Stomach (tissue), 4 donors: ENCODE measurements around the gene TRIP13.

Source experiments
- EP300 ChIP-seq: sonication (generic); formaldehyde crosslinking; IDR thresholded peaks from one replicate; pipeline ENCODE4 v1.6.1; 2017; ENCODE audit warnings: antibody characterized with exemption
- POLR2A ChIP-seq, 4 donors: fragments of 450-650 bp; IDR thresholded peaks; one replicate each; pipeline ENCODE4 v1.6.1; 2016; ENCODE audit warnings: antibody characterized with exemption in 4 of 4, control low read depth in 2 of 4, mild to moderate bottlenecking in 1 of 4, moderate library complexity in 1 of 4
- POLR2AphosphoS5 ChIP-seq, 3 donors: sonication (generic); formaldehyde crosslinking; IDR thresholded peaks; one replicate each; pipeline ENCODE4 v1.6.1; 2016; ENCODE audit warnings: antibody characterized with exemption in 3 of 3
- TF ChIP-seq, protein P1 (sequence below), 7 experiments: fragments of 450-650 bp in 4 of 7; fragments of 200-600 bp in 3 of 7; sonication (generic) in 3 of 7; IDR thresholded peaks; one replicate each; pipeline ENCODE4 v1.5.1; 2016 to 2019; ENCODE audit warnings: antibody characterized with exemption in 7 of 7, control low read depth in 2 of 7, mild to moderate bottlenecking in 1 of 7

- TF ChIP-seq, protein P1, sequence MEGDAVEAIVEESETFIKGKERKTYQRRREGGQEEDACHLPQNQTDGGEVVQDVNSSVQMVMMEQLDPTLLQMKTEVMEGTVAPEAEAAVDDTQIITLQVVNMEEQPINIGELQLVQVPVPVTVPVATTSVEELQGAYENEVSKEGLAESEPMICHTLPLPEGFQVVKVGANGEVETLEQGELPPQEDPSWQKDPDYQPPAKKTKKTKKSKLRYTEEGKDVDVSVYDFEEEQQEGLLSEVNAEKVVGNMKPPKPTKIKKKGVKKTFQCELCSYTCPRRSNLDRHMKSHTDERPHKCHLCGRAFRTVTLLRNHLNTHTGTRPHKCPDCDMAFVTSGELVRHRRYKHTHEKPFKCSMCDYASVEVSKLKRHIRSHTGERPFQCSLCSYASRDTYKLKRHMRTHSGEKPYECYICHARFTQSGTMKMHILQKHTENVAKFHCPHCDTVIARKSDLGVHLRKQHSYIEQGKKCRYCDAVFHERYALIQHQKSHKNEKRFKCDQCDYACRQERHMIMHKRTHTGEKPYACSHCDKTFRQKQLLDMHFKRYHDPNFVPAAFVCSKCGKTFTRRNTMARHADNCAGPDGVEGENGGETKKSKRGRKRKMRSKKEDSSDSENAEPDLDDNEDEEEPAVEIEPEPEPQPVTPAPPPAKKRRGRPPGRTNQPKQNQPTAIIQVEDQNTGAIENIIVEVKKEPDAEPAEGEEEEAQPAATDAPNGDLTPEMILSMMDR (IDR thresholded peaks at IDR 0.05): no peak
- TF ChIP-seq POLR2A (IDR thresholded peaks at IDR 0.05) (no peak), POLR2AphosphoS5 (IDR thresholded peaks at IDR 0.05) (no peak), EP300 (no peak)
These were observed 30.1 kb upstream of the TRIP13 start for GRCh38 chr5:862367-863243.
